ENCODE data around the gene ALDH1L1. TPM values are rescaled to one million over a fixed set of nuclear protein-coding genes. Genes with fewer than 3 reads are reported as not detected.

The ALDH1L1 gene
- total RNA-seq, 4 donors from 2014 or later = 43.5 to 108 (median 69.0) TPM

GRCh38 chr3:126111126-126111551 lies 69.2 kb downstream of the ALDH1L1 start:
- ATAC-seq = no peak
- in situ Hi-C loops (cut with MboI; ENCODE audit: low sequenced_read_pairs in 4 of 4) = no loop called here
- peak in 1 of 2 donors; percentile 15 for DNase-seq
- no peaks in the 10 kb centered on the region for H3K9me3 ChIP-seq
- peaks cover 0 to 26% of the 10 kb centered on the region in 2 donors for H3K36me3 ChIP-seq
- H3K4me1 ChIP-seq = no peaks in the 10 kb centered on the region
- no peak overlapping the region for H3K4me3 ChIP-seq
- no peak overlapping the region for H3K27ac ChIP-seq
- TF ChIP-seq POLR2A (IDR thresholded peaks at IDR 0.05) = no peak
- TF ChIP-seq, protein P1, sequence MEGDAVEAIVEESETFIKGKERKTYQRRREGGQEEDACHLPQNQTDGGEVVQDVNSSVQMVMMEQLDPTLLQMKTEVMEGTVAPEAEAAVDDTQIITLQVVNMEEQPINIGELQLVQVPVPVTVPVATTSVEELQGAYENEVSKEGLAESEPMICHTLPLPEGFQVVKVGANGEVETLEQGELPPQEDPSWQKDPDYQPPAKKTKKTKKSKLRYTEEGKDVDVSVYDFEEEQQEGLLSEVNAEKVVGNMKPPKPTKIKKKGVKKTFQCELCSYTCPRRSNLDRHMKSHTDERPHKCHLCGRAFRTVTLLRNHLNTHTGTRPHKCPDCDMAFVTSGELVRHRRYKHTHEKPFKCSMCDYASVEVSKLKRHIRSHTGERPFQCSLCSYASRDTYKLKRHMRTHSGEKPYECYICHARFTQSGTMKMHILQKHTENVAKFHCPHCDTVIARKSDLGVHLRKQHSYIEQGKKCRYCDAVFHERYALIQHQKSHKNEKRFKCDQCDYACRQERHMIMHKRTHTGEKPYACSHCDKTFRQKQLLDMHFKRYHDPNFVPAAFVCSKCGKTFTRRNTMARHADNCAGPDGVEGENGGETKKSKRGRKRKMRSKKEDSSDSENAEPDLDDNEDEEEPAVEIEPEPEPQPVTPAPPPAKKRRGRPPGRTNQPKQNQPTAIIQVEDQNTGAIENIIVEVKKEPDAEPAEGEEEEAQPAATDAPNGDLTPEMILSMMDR (IDR thresholded peaks at IDR 0.05 in 4 of 5, conservative IDR thresholded peaks at IDR 0.05 in 1 of 5) = no peak
- no peaks in the 10 kb centered on the region for H3K27me3 ChIP-seq
- intact Hi-C loops (cut with DNase I; ENCODE audit: low total_unique reads) = no loop called here

DNA sequence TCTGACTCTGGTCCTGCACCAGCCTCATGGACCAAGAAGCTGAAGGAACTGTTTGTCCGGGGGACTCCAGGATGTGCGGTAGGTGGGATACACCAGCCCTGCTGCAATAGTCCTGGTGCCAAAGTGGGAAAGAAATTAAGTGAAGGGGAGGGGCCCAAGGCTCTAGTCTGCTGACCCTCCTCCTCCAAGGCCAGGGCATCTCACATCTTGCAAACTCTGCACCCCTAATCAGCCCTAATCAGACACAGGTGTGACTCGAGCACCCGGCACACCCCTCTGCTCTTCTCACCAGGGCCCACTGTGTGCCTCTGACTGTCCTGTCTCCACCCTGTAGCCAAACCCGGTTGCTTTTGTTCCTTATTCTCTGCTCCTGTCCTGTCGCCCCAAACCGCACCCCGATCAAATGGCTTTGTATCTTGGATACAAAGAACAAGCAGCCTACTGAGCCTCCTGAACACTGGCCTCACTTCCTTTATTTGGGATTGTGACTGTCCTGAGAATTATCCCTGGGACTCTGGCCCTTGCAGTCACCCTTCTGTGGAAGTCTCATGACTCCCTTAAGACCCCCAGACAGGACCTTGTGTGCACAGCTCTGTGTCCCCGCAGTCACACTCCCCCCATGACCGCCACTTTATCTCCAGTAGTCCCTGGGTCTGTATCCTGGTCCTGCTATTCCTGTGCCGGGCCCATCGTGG lies 69.8 kb downstream of the ALDH1L1 start:
- H3K27me3 ChIP-seq = no peaks in the 10 kb centered on the region
- peaks cover 0 to 26% of the 10 kb centered on the region in 2 donors for H3K36me3 ChIP-seq
- peaks cover under 1 to 5% of the 10 kb centered on the region in 2 donors for H3K4me1 ChIP-seq
- in situ Hi-C loops (cut with MboI; ENCODE audit: low sequenced_read_pairs in 4 of 4) = no loop called here
- H3K4me3 ChIP-seq = no peak overlapping the region
- ATAC-seq (no peak), DNase-seq (peak in 1 of 2 donors; percentile 8)
- intact Hi-C loops (cut with DNase I; ENCODE audit: low total_unique reads) = no loop called here
- no peak for TF ChIP-seq POLR2A (IDR thresholded peaks at IDR 0.05)
- TF ChIP-seq, protein P1 (IDR thresholded peaks at IDR 0.05 in 4 of 5, conservative IDR thresholded peaks at IDR 0.05 in 1 of 5) = no peak
- H3K9me3 ChIP-seq = no peaks in the 10 kb centered on the region
- no peak overlapping the region for H3K27ac ChIP-seq

DNA sequence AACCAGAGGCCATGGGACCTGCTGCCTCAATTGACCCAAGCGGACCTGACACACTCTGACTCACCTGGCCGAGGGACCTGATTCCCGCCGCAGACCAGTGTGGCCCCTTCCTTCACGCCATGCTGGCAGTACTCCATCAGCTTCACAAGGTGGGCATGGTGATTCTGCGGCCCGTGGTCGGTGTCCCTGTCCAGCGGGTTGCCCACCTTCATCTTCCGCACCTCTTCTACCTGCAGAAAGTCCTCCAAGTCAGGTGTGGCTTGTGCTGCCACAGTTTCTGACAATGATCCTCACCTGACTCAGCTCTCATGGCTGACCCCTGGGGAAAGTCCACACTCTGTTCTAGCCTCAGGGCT lies 70.5 kb downstream of the ALDH1L1 start:
- Histone ChIP-seq H3K4me3 (no peak overlapping the region), H3K36me3 (peaks cover 0 to 26% of the 10 kb centered on the region in 2 donors), H3K4me1 (peaks cover 5 to 10% of the 10 kb centered on the region in 2 donors), H3K27ac (no peak overlapping the region), H3K9me3 (no peaks in the 10 kb centered on the region), H3K27me3 (no peaks in the 10 kb centered on the region)
- intact Hi-C loops (cut with DNase I; ENCODE audit: low total_unique reads) (no loop called here), in situ Hi-C loops (cut with MboI; ENCODE audit: low sequenced_read_pairs in 4 of 4) (no loop called here)
- no peak for ATAC-seq
- peak in 1 of 2 donors; percentile 7 for DNase-seq
- TF ChIP-seq POLR2A (IDR thresholded peaks at IDR 0.05) = no peak

GRCh38 chr3:126109146-126109879 lies 71.1 kb downstream of the ALDH1L1 start:
- H3K4me3 ChIP-seq = no peak overlapping the region
- H3K9me3 ChIP-seq = no peaks in the 10 kb centered on the region
- intact Hi-C loops (cut with DNase I; ENCODE audit: low total_unique reads) (no loop called here), in situ Hi-C loops (cut with MboI; ENCODE audit: low sequenced_read_pairs in 4 of 4) (no loop called here)
- H3K27me3 ChIP-seq = no peaks in the 10 kb centered on the region
- peak in 1 of 2 donors; percentile 9 for DNase-seq
- no peak overlapping the region for H3K27ac ChIP-seq
- H3K36me3 ChIP-seq = peaks cover 0 to 26% of the 10 kb centered on the region in 2 donors
- no peak for ATAC-seq
- peaks cover 9 to 10% of the 10 kb centered on the region in 2 donors for H3K4me1 ChIP-seq
- TF ChIP-seq, protein P1 (IDR thresholded peaks at IDR 0.05 in 4 of 5, conservative IDR thresholded peaks at IDR 0.05 in 1 of 5) = no peak

DNA sequence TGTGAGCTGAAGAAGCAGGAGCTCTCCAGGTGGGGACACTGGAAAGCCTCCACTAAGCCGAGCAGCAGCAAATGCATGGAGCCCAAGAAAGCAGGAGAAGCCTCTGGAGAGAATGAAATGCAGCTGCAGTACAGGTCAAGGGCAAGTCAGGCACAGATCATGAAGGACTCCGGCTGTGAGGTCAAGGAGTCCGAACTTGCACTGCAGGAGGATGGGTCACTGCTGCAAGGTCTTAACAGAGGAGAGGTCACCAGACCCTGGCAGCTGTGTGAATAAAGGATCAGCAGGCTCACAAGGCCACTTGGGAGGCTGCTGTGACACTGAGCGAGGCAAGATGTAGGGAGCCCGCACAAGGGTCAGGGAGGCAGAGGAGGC lies 71.7 kb downstream of the ALDH1L1 start:
- intact Hi-C loops (cut with DNase I; ENCODE audit: low total_unique reads) = no loop called here
- no peak for DNase-seq
- in situ Hi-C loops (cut with MboI; ENCODE audit: low sequenced_read_pairs in 4 of 4) = no loop called here

More for the DNA sequence above, 71.7 kb downstream of the ALDH1L1 start:
- H3K4me3 ChIP-seq = no peak overlapping the region
- peaks cover 0 to 26% of the 10 kb centered on the region in 2 donors for H3K36me3 ChIP-seq
- peaks cover 14 to 15% of the 10 kb centered on the region in 2 donors for H3K4me1 ChIP-seq
- H3K27ac ChIP-seq = no peak overlapping the region
- no peaks in the 10 kb centered on the region for H3K9me3 ChIP-seq
- H3K27me3 ChIP-seq = no peaks in the 10 kb centered on the region
- ATAC-seq = no peak
- no peak for TF ChIP-seq POLR2A (IDR thresholded peaks at IDR 0.05)
- TF ChIP-seq, protein P1 (IDR thresholded peaks at IDR 0.05 in 4 of 5, conservative IDR thresholded peaks at IDR 0.05 in 1 of 5) = no peak
